Islet precursor cell (in vitro differentiated cells): ENCODE results near the gene NET1.

ENCODE experiments used
- DNase-seq: peaks from one replicate; pipeline ENCODE4 v3.0.0-alpha.2; 2018

Gene NET1

GRCh38 chr10:5443429-5443828, 31.1 kb downstream of the NET1 start:
- DNase-seq: no peak

GRCh38 chr10:5445006-5445405, 32.6 kb downstream of the NET1 start:
- DNase-seq: no peak

GRCh38 chr10:5446390-5446926, 34.1 kb downstream of the NET1 start:
- peak; percentile 98 for DNase-seq

- DNase-seq: no peak
Observed at GRCh38 chr10:5447056-5447455, 34.7 kb downstream of the NET1 start.

- no peak for DNase-seq
Observed at GRCh38 chr10:5447611-5448071, 35.3 kb downstream of the NET1 start.

GRCh38 chr10:5448333-5449001, 36.1 kb downstream of the NET1 start:
- no peak for DNase-seq

GRCh38 chr10:5449227-5449626, 36.9 kb downstream of the NET1 start:
- no peak for DNase-seq

GRCh38 chr10:5449823-5450222, 37.5 kb downstream of the NET1 start:
- peak; percentile 80 for DNase-seq

- no peak for DNase-seq
Observed at GRCh38 chr10:5450605-5451384, 38.4 kb downstream of the NET1 start.

GRCh38 chr10:5453749-5454489, 41.6 kb downstream of the NET1 start:
- DNase-seq: no peak

GRCh38 chr10:5456563-5456962, 44.2 kb downstream of the NET1 start:
- DNase-seq: no peak

- DNase-seq: no peak
Observed at GRCh38 chr10:5457741-5458140, 45.4 kb downstream of the NET1 start.

- DNase-seq: no peak
Observed at GRCh38 chr10:5458425-5458824, 46.1 kb downstream of the NET1 start.

GRCh38 chr10:5458949-5459747, 46.8 kb downstream of the NET1 start:
- no peak for DNase-seq

GRCh38 chr10:5460468-5461202, 48.3 kb downstream of the NET1 start:
- no peak for DNase-seq

GRCh38 chr10:5461203-5461588, 48.8 kb downstream of the NET1 start:
- no peak for DNase-seq

GRCh38 chr10:5461914-5462840, 49.8 kb downstream of the NET1 start:
- peak; percentile 75 for DNase-seq

GRCh38 chr10:5462841-5463293, 50.5 kb downstream of the NET1 start:
- no peak for DNase-seq

GRCh38 chr10:5464546-5464945, 52.2 kb downstream of the NET1 start:
- DNase-seq: no peak

- no peak for DNase-seq
Observed at GRCh38 chr10:5465976-5466450, 53.7 kb downstream of the NET1 start.
